SKM-1 (cell line): ENCODE data around the gene ACSL6.
A peak's percentile ranks its signal among the peaks of the same experiment; 100 is the strongest.

ENCODE experiments used
- DNase-seq: peaks from one replicate; lab custom pipeline; 2025; ENCODE audit not compliant: unreplicated experiment; lab: John Stamatoyannopoulos, UW

ACSL6 gene

GRCh38 chr5:132046880-132047299 is 35.4 kb upstream of the ACSL6 start:
- no peak for DNase-seq

GRCh38 chr5:132044207-132044606 is 32.7 kb upstream of the ACSL6 start:
- DNase-seq, result peak; percentile 62

GRCh38 chr5:132037353-132037752 is 25.9 kb upstream of the ACSL6 start:
- no peak for DNase-seq

GRCh38 chr5:132033122-132033521 is 21.7 kb upstream of the ACSL6 start:
- no peak for DNase-seq

GRCh38 chr5:132032196-132032595 is 20.7 kb upstream of the ACSL6 start:
- no peak for DNase-seq

- no peak for DNase-seq
These were observed 19.2 kb upstream of the ACSL6 start for GRCh38 chr5:132030610-132031009.

GRCh38 chr5:132029609-132030330 is 18.3 kb upstream of the ACSL6 start:
- DNase-seq, result no peak

GRCh38 chr5:132027027-132027426 is 15.6 kb upstream of the ACSL6 start:
- DNase-seq, result no peak

- DNase-seq, result no peak
These were observed 15.1 kb upstream of the ACSL6 start for GRCh38 chr5:132026516-132027008.

GRCh38 chr5:132025403-132025971 is 14.0 kb upstream of the ACSL6 start:
- DNase-seq, result no peak

- no peak for DNase-seq
These were observed 13.4 kb upstream of the ACSL6 start for GRCh38 chr5:132024789-132025402.

GRCh38 chr5:132024117-132024435 is 12.6 kb upstream of the ACSL6 start:
- no peak for DNase-seq

- no peak for DNase-seq
These were observed 12.0 kb upstream of the ACSL6 start for GRCh38 chr5:132023258-132024116.

GRCh38 chr5:132022737-132023136 is 11.3 kb upstream of the ACSL6 start:
- no peak for DNase-seq

- no peak for DNase-seq
These were observed 10.2 kb upstream of the ACSL6 start for GRCh38 chr5:132021654-132022053.

- DNase-seq, result no peak
These were observed 9.3 kb upstream of the ACSL6 start for GRCh38 chr5:132020568-132021339.

- DNase-seq, result no peak
These were observed 8.5 kb upstream of the ACSL6 start for GRCh38 chr5:132019857-132020555.

GRCh38 chr5:132019337-132019736 is 7.9 kb upstream of the ACSL6 start:
- DNase-seq, result no peak

- no peak for DNase-seq
These were observed 6.5 kb upstream of the ACSL6 start for GRCh38 chr5:132017738-132018625.
